Hematopoietic multipotent progenitor cell treated with erythropoietin and hydrocortisone succinate and interleukin-3 and kit ligand, for 8 days (in vitro differentiated cells): ENCODE results near the gene TNRC6A.
"Not testable (repeated sequence)": the region's sequence is repeated elsewhere in the genome, so short reads cannot be mapped to it uniquely, and the experiment has no call there.

Source experiments
- DNase-seq: peaks from one replicate; pipeline ENCODE4 v3.0.0-alpha.2; 2015

Gene TNRC6A

DNA sequence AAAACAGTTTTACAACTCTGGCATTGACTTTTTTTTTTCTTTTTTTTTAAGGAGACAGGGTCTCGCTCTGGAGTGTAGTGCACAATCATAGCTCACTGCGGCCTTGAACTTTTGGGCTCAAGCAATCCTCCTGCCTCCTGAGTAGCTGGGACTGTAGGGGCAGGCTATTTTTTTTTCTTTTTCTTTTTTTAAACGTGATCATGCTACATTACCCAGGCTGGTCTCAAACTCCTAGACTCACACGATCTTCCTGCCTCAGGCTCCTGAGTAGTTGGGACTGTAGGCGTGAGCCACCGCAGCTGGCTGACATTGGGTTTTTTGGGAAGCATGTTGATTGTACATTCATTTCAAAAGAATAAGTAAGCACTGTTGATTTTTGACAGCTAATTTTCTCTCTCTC lies 32.1 kb downstream of the TNRC6A start:
- DNase-seq: no peak

DNA sequence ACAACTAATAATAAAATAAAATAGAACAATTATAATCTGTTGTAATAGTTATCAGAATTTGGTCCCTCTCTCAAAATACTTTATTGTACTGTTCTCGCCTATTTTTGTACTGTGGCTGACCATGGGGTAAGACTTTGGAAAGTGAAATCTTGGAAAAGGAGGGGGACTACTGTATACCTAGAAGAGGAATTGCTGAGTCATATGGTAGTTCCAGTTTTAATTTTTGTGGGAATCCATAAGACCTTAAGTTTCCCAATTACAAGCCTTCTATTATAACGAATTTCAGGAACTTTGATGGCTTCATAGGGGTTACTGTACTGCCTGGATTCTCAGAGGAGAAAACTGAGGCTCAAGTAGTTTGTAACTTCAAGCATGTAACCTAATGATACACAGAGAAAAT lies 35.5 kb downstream of the TNRC6A start:
- no peak for DNase-seq

- DNase-seq: no peak
Observed at GRCh38 chr16:24766057-24766456, 36.6 kb downstream of the TNRC6A start.

- no peak for DNase-seq
Observed at GRCh38 chr16:24769806-24770205, 40.4 kb downstream of the TNRC6A start.

DNA sequence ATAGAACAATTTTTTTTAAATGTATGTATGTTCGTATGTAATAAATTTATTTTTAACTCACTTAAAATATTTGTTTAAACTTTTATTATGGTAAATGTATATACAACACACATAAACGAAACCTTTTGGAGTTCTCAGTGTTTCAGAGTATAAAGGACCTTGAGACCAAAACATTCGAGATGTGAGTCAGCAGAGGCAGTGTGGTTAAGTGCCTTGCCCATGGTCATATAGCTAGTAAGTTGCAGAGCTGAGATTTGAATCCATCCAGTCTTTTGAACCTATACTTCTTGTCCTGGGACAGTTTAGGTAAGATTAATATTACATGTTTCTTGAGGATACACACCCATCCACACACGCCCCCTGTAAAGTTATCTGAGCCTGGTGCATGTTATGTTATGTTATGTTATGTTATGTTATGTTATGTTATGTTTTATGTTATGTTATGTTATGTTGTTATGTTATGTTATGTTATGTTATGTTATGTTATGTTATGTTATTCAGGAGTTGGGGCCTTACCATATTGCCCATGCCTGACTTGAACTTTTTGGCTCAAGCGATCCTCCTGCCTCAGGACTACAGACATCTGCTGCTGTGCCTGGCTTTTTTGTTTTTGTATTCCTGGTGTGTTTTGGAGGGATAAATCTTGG lies 41.8 kb downstream of the TNRC6A start:
- no peak for DNase-seq

DNA sequence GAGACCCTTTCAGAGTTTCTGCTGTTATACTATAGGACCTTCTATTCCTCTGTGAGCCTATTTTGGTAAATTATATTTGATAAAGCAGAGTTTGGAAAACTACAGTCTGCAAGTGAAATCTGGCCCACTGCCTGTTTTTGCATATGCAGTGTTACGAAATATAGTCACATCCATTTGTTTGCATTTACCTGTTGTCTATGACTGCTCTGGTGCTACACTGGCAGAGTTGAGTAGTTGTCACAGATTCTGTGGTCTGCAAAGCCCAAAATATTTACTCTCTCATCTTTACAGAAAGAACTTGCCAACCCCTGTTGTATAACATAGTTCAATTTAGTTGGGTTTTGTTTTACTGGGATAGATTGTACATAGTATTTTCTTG lies 42.3 kb downstream of the TNRC6A start:
- no peak for DNase-seq

DNA sequence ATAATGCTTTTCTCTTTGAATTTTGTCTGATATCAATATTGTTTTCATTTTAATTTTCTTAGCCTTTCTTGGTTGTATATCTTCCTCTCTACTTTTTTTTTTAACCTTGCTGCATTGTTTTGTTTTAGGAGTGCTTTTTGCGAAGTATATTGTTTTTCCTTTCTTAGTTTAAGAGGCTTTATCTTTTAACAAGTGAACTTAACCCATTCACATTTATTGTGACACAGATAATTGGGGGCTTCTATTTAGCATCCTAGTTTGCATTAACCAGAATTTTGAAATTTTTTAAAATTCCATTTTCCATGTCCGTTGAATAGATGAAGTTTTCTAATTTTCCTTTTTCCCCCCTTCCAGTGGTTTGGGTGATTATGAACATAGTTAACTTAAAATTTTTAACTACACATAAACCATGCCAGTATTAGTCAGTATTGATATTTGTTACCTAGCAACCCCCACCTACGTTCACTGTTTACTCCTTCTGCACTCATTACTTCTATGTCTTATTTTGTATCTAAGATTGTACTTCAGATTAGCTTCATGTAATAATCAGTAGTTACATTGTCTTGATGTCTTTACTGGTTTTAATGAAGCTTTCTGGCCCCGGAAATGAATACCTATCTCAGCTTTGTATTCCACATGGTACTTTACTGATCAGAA lies 44.4 kb downstream of the TNRC6A start:
- no peak for DNase-seq

DNA sequence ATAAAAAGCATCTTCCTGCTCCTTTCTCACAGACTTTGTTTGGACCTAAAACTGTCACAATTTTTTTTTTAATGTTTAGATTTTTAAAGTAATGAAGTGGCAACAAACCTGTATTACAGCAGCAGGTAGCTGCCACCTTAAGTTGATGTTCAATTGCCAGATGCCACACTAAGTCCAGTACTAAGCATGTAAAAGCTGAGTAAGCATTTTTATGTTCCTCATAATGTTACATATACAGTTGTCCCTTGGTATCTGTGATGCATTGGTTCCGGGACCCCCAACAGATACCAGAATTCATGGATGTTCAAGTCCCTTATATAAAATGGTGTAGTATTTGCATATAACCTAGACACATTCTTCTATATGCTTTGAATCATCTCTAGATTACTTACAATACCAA lies 45.1 kb downstream of the TNRC6A start:
- no peak for DNase-seq

DNA sequence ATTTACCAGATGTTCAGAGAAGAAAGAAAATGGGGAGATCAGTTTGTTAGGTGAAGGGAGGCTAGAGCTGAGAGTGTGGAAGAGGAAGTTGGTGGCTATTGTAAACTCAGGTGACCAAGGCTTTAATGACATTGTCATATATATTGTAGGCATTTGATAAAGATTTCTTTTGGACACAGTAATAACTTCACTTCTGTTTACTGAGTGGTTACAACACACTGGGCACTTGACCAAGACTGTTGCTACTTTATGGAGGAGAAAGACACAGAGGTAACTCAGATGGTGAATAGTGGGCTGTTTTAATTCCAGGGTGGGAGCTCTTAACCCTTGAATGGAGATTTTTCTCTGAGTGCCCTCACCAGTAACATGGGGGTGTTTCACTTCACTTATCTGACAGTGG lies 46.0 kb downstream of the TNRC6A start:
- no peak for DNase-seq

DNA sequence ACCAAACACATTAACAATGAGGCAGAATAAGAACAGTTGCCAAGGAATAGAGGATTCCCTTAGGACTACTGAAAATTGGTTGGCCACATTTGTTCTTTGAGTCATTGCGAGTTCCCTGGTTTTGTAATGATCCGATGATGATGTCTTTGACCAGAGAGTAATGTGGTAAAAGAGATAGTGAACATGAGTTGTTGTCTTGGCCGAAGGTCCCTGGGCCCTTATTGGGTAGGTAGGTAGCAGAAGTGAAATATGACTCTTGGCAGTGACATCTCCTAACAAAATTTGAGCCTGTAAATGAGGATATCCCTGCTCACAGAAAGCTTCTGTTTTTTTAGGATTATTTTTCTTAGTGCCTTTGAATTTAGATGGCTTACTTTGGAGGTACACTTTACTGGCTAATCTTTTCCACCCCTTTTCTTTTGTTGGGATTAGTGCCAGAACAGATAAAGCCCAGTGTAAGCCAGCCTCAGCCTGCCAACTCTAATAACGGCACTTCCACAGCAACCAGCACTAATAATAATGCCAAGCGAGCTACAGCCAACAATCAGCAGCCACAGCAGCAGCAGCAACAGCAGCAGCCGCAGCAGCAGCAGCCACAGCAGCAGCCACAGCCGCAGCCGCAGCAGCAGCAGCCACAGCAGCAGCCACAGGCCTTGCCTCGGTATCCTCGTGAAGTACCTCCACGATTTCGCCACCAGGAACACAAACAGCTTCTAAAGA lies 47.2 kb downstream of the TNRC6A start:
- peak; percentile 87 for DNase-seq

DNA sequence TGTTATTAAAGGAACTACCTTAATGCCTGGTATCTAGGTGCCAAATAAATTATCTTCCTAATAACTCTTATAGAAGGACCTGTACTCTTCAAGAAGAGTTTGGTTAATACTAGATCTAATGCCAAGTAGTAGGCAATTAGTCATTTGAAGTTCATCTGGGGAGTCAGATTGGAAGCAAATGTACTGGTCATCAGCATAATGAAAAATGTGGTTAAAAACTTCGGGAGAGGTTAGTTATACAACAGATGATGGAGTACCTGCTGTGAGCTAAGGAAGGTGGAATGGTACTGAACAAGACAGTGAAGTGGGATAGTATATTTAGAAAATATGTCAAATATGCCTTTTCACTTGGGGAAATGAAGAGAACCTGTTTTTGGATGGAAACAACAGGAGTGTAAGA lies 49.2 kb downstream of the TNRC6A start:
- DNase-seq: no peak

- no peak for DNase-seq
Observed at GRCh38 chr16:24781256-24781655, 51.8 kb downstream of the TNRC6A start.

GRCh38 chr16:24784121-24784520 lies 54.7 kb downstream of the TNRC6A start:
- DNase-seq: no peak

GRCh38 chr16:24789881-24790280 lies 60.4 kb downstream of the TNRC6A start:
- DNase-seq: no peak

GRCh38 chr16:24800586-24800985 lies 71.1 kb downstream of the TNRC6A start:
- peak; percentile 29 for DNase-seq

- no peak for DNase-seq
Observed at GRCh38 chr16:24801761-24802302, 72.4 kb downstream of the TNRC6A start.

- DNase-seq: no peak
Observed at GRCh38 chr16:24805484-24805883, 76.0 kb downstream of the TNRC6A start.

- DNase-seq: no peak
Observed at GRCh38 chr16:24807301-24807700, 77.8 kb downstream of the TNRC6A start.

DNA sequence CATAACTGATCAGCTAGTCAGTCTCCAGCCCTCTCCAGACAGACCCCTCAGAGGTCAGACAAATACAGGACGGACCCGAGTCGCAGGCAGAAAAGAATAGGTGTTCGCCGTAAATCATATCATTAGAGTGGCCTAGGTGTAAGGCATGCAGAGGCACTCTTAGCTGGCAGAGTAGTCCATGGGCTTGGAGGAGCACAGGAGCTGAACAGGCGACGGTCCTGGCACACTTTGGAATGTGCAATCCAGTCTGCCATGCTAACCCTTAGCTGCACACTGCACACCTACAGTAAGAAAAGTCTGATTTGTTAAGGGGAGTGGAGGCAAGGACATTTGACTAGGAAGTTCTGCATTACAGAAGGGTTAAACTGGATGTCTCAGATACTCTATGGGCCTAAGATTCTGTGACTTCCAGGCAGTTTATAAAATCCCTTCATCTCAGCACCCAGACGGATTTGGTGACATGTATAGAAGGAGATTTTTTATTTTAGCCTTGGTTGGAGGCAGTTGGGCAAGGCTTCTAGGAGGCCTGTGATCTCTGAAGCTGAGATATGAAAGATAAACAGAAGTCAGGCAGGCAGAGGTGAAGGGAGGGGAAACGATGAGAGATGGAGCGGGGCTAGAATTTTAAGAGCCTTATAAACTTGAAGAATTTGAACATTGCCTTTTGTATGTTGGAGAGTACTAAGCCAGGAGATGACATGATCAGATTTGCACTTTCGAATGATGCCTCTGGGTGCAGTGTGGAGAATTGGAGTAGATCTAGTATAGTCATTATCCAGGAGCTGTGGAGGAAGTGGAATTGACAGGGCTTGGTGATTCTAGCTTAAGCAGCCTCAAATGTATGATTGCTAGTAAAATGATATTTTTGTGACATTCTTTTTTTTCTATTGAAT lies 81.7 kb downstream of the TNRC6A start:
- DNase-seq: no peak

DNA sequence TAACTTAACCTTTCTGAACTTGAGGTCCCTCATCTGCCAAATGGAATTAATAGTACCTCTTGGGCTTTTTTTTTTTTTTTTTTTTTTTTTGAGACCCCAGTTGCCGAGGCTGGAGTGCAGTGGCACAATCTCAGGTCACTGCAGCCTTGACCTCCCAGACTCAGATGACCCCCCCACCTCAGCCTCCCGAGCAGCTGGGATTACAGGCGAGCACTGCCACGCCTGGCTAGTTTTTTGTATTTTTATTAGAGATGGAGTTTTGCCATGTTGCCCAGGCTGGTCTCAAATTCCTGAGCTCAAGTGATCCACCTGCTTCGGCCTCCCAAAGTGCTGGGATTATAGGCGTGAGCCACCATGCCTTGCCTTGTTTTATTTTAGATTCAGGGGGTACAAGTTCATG lies 83.4 kb downstream of the TNRC6A start:
- DNase-seq: not testable (repeated sequence)

- DNase-seq: no peak
Observed at GRCh38 chr16:24815021-24815420, 85.6 kb downstream of the TNRC6A start.

DNA sequence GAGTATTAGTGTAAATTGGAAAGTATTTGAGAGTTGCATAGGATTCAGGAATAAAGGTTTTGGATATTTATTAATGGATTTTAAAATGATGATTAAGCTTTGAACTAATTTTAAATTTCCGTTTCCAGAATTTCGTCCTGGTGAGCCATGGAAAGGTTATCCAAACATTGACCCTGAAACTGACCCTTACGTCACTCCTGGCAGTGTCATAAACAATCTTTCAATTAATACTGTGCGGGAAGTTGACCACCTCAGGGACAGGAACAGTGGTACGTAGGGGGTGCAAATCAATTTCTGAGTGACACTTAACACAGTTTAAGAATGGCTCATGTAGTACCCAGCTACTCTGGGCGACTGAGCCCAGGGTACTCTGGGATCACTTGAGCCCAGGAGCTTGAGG lies 87.2 kb downstream of the TNRC6A start:
- DNase-seq: no peak

GRCh38 chr16:24819462-24820040 lies 90.1 kb downstream of the TNRC6A start:
- no peak for DNase-seq
